AG04450 (cell line): Measurements from ENCODE around the gene MCF2L. TPM values are rescaled to one million over a fixed set of nuclear protein-coding genes. Genes with fewer than 3 reads are reported as not detected.

Source experiments
- CTCF ChIA-PET: fragments of 300-600, 350-600 bp; formaldehyde crosslinking; extraction: SDS; loops from one replicate; lab custom pipeline; 2022; ENCODE audit warnings: antibody characterized with exemption, inconsistent platforms; lab: Charles Lee
- POLR2A ChIA-PET: fragments of 350-600 bp; formaldehyde crosslinking; extraction: SDS; loops from one replicate; lab custom pipeline; 2021; ENCODE audit warnings: antibody characterized with exemption, inconsistent platforms; lab: Yijun Ruan, JAX
- DNase-seq: peaks from one replicate; pipeline ENCODE4 v3.0.0-alpha.2; 2011; ENCODE audit warnings: low read depth, low spot score
- H3K27ac ChIP-seq: one replicate; pipeline ENCODE4 v1.5.1; 2012; ENCODE audit warnings: low read depth, low read length, control low read depth
- H3K27me3 ChIP-seq: one replicate; pipeline ENCODE4 v1.6.0; 2012; ENCODE audit warnings: low read length; ENCODE audit not compliant: control insufficient read depth, insufficient read depth
- H3K4me3 ChIP-seq: 2 replicates; pipeline ENCODE4 v1.5.1; 2011; ENCODE audit warnings: mild to moderate bottlenecking, low read depth, low read length, control low read depth
- H3K9me3 ChIP-seq: 2 replicates; pipeline ENCODE4 v1.5.1; 2012; ENCODE audit warnings: low read length; ENCODE audit not compliant: control insufficient read depth, insufficient read depth
- polyA plus RNA-seq: library from polyadenylated mRNA; depleted of rRNA; stranded (reverse); fragments of >200 nt; gene quantifications from 2 replicates; pipeline ENCODE4 v1.2.3, GENCODE V29; 2011
- TF ChIP-seq, protein P1 (sequence below): IDR thresholded peaks from 2 replicates; pipeline ENCODE4 v1.5.1; 2011; ENCODE audit warnings: low read depth, low read length, control low read depth, inconsistent platforms

The MCF2L gene
- polyA plus RNA-seq, 1 experiment, result 0.04 TPM

DNA sequence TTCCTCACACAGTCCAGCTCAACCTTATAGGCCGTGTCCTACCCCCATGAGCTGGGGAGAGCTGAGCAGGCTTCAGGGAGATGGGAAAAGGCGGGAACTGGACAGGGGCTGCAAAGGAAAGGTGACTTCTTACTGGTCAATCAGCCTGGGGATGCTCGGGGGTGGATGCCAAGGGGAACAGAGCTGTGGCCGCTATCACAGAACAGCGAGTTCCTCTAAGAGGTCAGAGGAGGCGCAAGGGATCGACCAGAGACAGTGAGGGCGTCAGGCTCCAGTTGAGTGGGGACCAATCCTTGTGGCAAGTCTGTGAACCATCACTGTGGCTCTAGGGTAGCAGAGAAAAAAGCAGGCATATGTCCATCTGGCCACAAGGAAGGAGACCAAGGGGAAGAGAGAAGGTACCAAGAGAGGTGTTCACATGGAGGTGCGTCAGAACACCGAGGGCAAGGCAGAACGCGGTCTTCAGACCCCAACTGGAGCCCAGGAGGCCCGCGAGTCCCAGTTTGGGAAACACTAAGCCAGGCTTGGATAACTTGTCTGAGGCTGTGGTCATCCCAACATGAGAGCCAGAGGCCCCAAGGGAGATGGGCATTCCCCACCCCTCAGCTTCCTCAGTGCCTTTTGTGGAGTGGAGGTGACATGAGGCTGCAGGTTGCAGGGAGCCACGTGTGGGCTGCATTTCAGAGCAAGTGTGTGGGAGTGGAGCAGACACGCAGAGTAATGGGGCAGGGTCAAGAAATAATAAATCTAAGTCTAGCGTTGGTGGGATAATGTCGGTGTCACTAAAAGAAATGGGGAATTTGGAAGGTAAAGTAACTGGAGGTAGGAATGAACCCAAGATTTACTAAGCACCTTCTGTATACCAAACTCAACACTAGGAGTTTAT is 157.5 kb downstream of the MCF2L start:
- no peak for DNase-seq
- Histone ChIP-seq H3K27me3 (peaks cover 10% of the 10 kb centered on the region), H3K27ac (no peak overlapping the region), H3K4me3 (no peak overlapping the region), H3K9me3 (peaks cover 13% of the 10 kb centered on the region; the same call in 1 of the 2 replicates)
- POLR2A ChIA-PET, result interaction anchor here (0.6 kb wide), 1 partner anchor 51 kb away, joined by 3 read pairs; no protein-coding TSS in a partner anchor
- TF ChIP-seq, protein P1, sequence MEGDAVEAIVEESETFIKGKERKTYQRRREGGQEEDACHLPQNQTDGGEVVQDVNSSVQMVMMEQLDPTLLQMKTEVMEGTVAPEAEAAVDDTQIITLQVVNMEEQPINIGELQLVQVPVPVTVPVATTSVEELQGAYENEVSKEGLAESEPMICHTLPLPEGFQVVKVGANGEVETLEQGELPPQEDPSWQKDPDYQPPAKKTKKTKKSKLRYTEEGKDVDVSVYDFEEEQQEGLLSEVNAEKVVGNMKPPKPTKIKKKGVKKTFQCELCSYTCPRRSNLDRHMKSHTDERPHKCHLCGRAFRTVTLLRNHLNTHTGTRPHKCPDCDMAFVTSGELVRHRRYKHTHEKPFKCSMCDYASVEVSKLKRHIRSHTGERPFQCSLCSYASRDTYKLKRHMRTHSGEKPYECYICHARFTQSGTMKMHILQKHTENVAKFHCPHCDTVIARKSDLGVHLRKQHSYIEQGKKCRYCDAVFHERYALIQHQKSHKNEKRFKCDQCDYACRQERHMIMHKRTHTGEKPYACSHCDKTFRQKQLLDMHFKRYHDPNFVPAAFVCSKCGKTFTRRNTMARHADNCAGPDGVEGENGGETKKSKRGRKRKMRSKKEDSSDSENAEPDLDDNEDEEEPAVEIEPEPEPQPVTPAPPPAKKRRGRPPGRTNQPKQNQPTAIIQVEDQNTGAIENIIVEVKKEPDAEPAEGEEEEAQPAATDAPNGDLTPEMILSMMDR, result no peak
- CTCF ChIA-PET, result no interaction called here

DNA sequence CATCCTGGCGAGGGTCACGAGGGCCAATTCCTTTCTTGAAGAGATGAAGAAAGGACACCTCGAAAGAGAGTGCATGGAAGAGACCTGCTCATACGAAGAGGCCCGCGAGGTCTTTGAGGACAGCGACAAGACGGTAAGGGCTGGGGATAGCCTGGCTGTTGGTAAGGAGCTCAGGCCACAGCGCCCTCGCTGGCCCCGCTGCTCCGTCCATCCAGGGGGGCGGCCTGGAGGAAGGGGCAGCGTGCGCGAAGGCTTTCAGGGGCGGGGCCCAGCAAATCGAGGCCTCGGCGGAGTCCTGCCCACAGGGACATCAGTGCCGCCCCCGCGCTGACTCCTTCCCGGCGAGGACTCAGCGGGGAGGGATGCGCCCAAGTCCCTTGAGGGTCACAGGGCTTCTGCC is 160.5 kb downstream of the MCF2L start:
- CTCF ChIA-PET, result no interaction called here
- peaks cover 10% of the 10 kb centered on the region for H3K27me3 ChIP-seq
- peaks cover 13% of the 10 kb centered on the region; the same call in 1 of the 2 replicates for H3K9me3 ChIP-seq
- no peak overlapping the region for H3K27ac ChIP-seq
- no peak overlapping the region for H3K4me3 ChIP-seq
- TF ChIP-seq, protein P1, result no peak
- POLR2A ChIA-PET, result no interaction called here
- no peak for DNase-seq

- no peak overlapping the region for H3K27ac ChIP-seq
- H3K27me3 ChIP-seq, result peaks cover 10% of the 10 kb centered on the region
- ChIA-PET POLR2A (no interaction called here), CTCF (no interaction called here)
- TF ChIP-seq, protein P1, result no peak
- H3K9me3 ChIP-seq, result peaks cover 13% of the 10 kb centered on the region; the same call in 1 of the 2 replicates
- no peak overlapping the region for H3K4me3 ChIP-seq
- no peak for DNase-seq
Measured at GRCh38 chr13:113129921-113130750, 161.1 kb downstream of the MCF2L start.

GRCh38 chr13:113135281-113135760 is 166.3 kb downstream of the MCF2L start:
- no peak for DNase-seq
- peaks cover 4% of the 10 kb centered on the region for H3K27me3 ChIP-seq
- POLR2A ChIA-PET, result no interaction called here
- H3K27ac ChIP-seq, result no peak overlapping the region
- TF ChIP-seq, protein P1, result no peak
- peaks cover 1% of the 10 kb centered on the region; the same call in 1 of the 2 replicates for H3K9me3 ChIP-seq
- H3K4me3 ChIP-seq, result no peak overlapping the region
- CTCF ChIA-PET, result no interaction called here
